Gastroesophageal sphincter (tissue), 3 donors: ENCODE results near the gene LIMS1.

Experiments
- POLR2AphosphoS5 ChIP-seq: sonication (generic); formaldehyde crosslinking; IDR thresholded peaks from one replicate; pipeline ENCODE4 v1.6.1; 2017; ENCODE audit warnings: antibody characterized with exemption
- TF ChIP-seq, protein P1 (sequence below), 4 experiments: fragments of 200-600 bp in 2 of 4; fragments of 450-650 bp in 2 of 4; sonication (generic) in 1 of 4; IDR thresholded peaks; one replicate each; pipeline ENCODE4 v1.5.1; 2017 to 2019; ENCODE audit warnings: antibody characterized with exemption in 4 of 4, mild to moderate bottlenecking in 2 of 4, moderate library complexity in 2 of 4

GRCh38 chr2:108492364-108492763 lies 41.9 kb upstream of the LIMS1 start:
- no peak for TF ChIP-seq POLR2AphosphoS5
- TF ChIP-seq, protein P1, sequence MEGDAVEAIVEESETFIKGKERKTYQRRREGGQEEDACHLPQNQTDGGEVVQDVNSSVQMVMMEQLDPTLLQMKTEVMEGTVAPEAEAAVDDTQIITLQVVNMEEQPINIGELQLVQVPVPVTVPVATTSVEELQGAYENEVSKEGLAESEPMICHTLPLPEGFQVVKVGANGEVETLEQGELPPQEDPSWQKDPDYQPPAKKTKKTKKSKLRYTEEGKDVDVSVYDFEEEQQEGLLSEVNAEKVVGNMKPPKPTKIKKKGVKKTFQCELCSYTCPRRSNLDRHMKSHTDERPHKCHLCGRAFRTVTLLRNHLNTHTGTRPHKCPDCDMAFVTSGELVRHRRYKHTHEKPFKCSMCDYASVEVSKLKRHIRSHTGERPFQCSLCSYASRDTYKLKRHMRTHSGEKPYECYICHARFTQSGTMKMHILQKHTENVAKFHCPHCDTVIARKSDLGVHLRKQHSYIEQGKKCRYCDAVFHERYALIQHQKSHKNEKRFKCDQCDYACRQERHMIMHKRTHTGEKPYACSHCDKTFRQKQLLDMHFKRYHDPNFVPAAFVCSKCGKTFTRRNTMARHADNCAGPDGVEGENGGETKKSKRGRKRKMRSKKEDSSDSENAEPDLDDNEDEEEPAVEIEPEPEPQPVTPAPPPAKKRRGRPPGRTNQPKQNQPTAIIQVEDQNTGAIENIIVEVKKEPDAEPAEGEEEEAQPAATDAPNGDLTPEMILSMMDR (IDR thresholded peaks at IDR 0.05): no peak
